Aorta (tissue), 5 donors: ENCODE measurements around the gene CTSZ. TPM values are rescaled to one million over a fixed set of nuclear protein-coding genes. Genes with fewer than 3 reads are reported as not detected.

Experiments used
- ATAC-seq: fragments of 200-7000 bp; cut with Tn5 transposase; one replicate; pipeline ENCODE4 v1.9.1; 2022; ENCODE audit warnings: moderate library complexity; ENCODE audit not compliant: low FRiP score
- DNase-seq, 2 donors: peaks; one replicate each; pipeline ENCODE4 v3.0.0-alpha.2; 2020
- H3K27ac ChIP-seq, 2 donors: one replicate each; pipeline ENCODE4 v1.5.1; 2013; ENCODE audit warnings: low read length in 2 of 2, mild to moderate bottlenecking in 2 of 2, moderate library complexity in 2 of 2, control low read depth in 1 of 2, inconsistent platforms in 1 of 2, low read depth in 1 of 2
- H3K27me3 ChIP-seq, 2 donors: one replicate each; pipeline ENCODE4 v1.6.1; 2013; ENCODE audit warnings: control low read depth in 1 of 2, low read length in 1 of 2, mild to moderate bottlenecking in 1 of 2, moderate library complexity in 1 of 2; ENCODE audit not compliant: insufficient read depth in 2 of 2, control insufficient read depth in 1 of 2
- H3K36me3 ChIP-seq, 2 donors: one replicate each; pipeline ENCODE4 v1.6.1; 2013; ENCODE audit warnings: control low read depth in 1 of 2, low read length in 1 of 2, mild to moderate bottlenecking in 1 of 2; ENCODE audit not compliant: insufficient read depth in 2 of 2, control insufficient read depth in 1 of 2
- H3K4me1 ChIP-seq, 2 donors: one replicate each; pipeline ENCODE4 v1.6.1; 2013; ENCODE audit warnings: low read length in 2 of 2, control low read depth in 1 of 2, mild to moderate bottlenecking in 1 of 2, moderate library complexity in 1 of 2; ENCODE audit not compliant: insufficient read depth in 2 of 2, control insufficient read depth in 1 of 2
- H3K4me3 ChIP-seq, 2 donors: one replicate each; pipeline ENCODE4 v1.5.1; 2013; ENCODE audit warnings: low read length in 2 of 2, control low read depth in 1 of 2, mild to moderate bottlenecking in 1 of 2
- H3K9me3 ChIP-seq: one replicate; pipeline ENCODE4 v1.6.1; 2013; ENCODE audit warnings: mild to moderate bottlenecking, low read length; ENCODE audit not compliant: control insufficient read depth
- WGBS, 2 donors: extraction: QIAGEN DNeasy Blood & Tissue Kit; methylation state at CpG; one replicate each; pipeline ENCODE4 v1.1.7; 2013; 5-methylcytosine and 5-hydroxymethylcytosine counted together
- intact Hi-C, 2 donors: fragments of 100-400 bp; cut with DNase I; formaldehyde crosslinking; loops; one replicate each; pipeline versions ENCODE4 v1.14.2 to v1.15.0; 2022
- polyA plus RNA-seq, 2 donors: library from polyadenylated mRNA; stranded (reverse); fragments of 200-250 nt; gene quantifications; one replicate each; pipeline ENCODE4 v1.2.3, GENCODE V29; 2013
- total RNA-seq, 2 donors: library from RNA; stranded (reverse); fragmentation: NEBNext Ultra II Directional; extraction: Animal tissue kit (Norgen Biotek cat#: 25700); gene quantifications; one replicate each; pipeline ENCODE4 v1.2.1, GENCODE V29; 2021
- donor health status: healthy with polysubstance abuse.
- donor health status: Bipolar disorder and iron deficiency.
- donor health status: DM: no; HTN: no; CAD: no.
- donor health status: DM: no; HTN: no; CAD: no.
- donor health status: DM: yes; HTN: yes; CAD: no.

The CTSZ gene
- total and polyA plus RNA-seq, 4 donors, result 183 to 350 (median 270) TPM

- ATAC-seq (no peak), DNase-seq (peak in 1 of 2 donors; percentile 64)
- Histone ChIP-seq H3K4me3 (peak overlapping the region in 1 of 2 donors; percentile 82), H3K9me3 (no peaks in the 10 kb centered on the region), H3K36me3 (peaks cover 0 to 2% of the 10 kb centered on the region in 2 donors), H3K27me3 (no peaks in the 10 kb centered on the region), H3K27ac (peak overlapping the region in 1 of 2 donors; percentile 15), H3K4me1 (no peaks in the 10 kb centered on the region)
- intact Hi-C loops, result no loop called here
- 65 to 70% methylated on average over 3 of the region's 3 CpGs for WGBS, 2 donors
Measured at GRCh38 chr20:59005523-59006166, 1.4 kb downstream of the CTSZ start.

DNA sequence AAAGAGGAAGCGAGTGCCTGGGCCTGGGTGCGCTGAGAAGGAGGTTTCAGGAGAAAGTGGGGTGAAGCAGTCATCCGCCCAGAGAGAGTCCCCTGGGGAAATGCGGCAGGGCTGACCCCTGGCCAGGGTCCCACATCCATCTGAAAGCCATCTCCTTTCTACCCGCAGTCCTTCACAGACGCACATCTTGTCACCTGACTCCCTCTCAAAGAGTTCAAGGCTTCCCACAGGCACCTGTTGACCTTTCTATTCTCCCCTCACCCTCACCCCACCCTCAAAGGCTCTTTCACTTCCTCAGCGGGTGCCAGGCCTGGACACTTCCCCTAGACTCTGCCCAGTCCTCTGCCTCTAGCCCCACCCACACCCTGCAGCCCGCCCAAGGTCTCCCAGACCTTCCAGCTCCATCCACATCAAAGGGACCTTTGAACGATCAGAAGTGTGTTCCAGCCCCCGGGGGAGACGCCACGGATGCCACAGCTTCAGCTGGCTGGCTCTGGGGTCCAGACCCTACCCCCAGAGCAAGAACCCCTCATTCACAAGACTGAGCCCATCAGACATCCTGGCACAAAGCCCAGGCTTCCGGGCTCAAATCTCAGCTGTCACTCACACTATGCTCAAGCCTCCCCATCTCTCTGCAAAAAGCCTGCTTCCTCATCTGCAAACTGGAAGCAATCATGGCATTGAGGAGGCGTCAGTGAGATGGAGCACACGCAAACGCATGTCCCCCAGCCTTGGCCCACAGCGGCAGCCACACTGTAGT, 2.1 kb downstream of the CTSZ start:
- Histone ChIP-seq H3K36me3 (peaks cover 0 to 2% of the 10 kb centered on the region in 2 donors), H3K4me1 (no peaks in the 10 kb centered on the region), H3K27me3 (no peaks in the 10 kb centered on the region), H3K9me3 (no peaks in the 10 kb centered on the region), H3K4me3 (no peak overlapping the region), H3K27ac (no peak overlapping the region)
- DNase-seq (peak; percentile 79 to 87), ATAC-seq (peak; percentile 42)
- intact Hi-C loops, result no loop called here
- WGBS, 2 donors, result 51 to 57% methylated on average over 17 of the region's 17 CpGs

DNA sequence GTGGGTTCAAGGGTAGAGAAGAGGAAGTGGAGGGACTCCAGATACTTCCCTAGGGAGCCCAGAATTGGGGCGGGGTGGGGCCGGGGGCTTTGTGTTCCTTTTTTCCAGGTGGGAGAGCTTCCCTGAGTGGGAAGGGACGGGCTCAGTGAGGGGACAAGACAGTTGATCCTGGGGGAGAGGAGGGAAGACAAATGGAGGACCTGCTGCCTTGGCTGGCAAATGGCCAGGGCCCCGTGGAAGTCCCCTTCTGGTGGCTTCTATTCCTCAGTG, 2.6 kb downstream of the CTSZ start:
- Histone ChIP-seq H3K9me3 (no peaks in the 10 kb centered on the region), H3K4me1 (no peaks in the 10 kb centered on the region), H3K27ac (no peak overlapping the region), H3K36me3 (peaks cover 0 to 2% of the 10 kb centered on the region in 2 donors), H3K4me3 (no peak overlapping the region), H3K27me3 (no peaks in the 10 kb centered on the region)
- intact Hi-C loops, result no loop called here
- whole genome bisulfite sequencing, 2 donors, result 68% methylated on average over 4 of the region's 4 CpGs
- DNase-seq, result peak; percentile 85 to 86
- no peak for ATAC-seq

GRCh38 chr20:59003836-59004492, 3.1 kb downstream of the CTSZ start:
- 84 to 85% methylated on average over 16 of the region's 16 CpGs for WGBS, 2 donors
- H3K9me3 ChIP-seq, result no peaks in the 10 kb centered on the region
- H3K27ac ChIP-seq, result no peak overlapping the region
- ATAC-seq (no peak), DNase-seq (peak; percentile 34 to 64)
- no peaks in the 10 kb centered on the region for H3K4me1 ChIP-seq
- H3K27me3 ChIP-seq, result no peaks in the 10 kb centered on the region
- peaks cover 0 to 4% of the 10 kb centered on the region in 2 donors for H3K36me3 ChIP-seq
- no peak overlapping the region for H3K4me3 ChIP-seq
- intact Hi-C loops, result no loop called here

- no peak overlapping the region for H3K27ac ChIP-seq
- ATAC-seq (no peak), DNase-seq (peak; percentile 41 to 75)
- no peak overlapping the region for H3K4me3 ChIP-seq
- H3K9me3 ChIP-seq, result no peaks in the 10 kb centered on the region
- H3K4me1 ChIP-seq, result no peaks in the 10 kb centered on the region
- no peaks in the 10 kb centered on the region for H3K27me3 ChIP-seq
- peaks cover 0 to 5% of the 10 kb centered on the region in 2 donors for H3K36me3 ChIP-seq
- intact Hi-C loops, result no loop called here
- WGBS, 2 donors, result 80 to 81% methylated on average over 17 of the region's 17 CpGs
Measured at GRCh38 chr20:59002874-59003399, 4.1 kb downstream of the CTSZ start.

- ATAC-seq, result no peak
- WGBS, 2 donors, result 82 to 92% methylated on average over 7 to 8 of the region's 8 CpGs
Measured at GRCh38 chr20:59002388-59002787, 4.7 kb downstream of the CTSZ start.

DNA sequence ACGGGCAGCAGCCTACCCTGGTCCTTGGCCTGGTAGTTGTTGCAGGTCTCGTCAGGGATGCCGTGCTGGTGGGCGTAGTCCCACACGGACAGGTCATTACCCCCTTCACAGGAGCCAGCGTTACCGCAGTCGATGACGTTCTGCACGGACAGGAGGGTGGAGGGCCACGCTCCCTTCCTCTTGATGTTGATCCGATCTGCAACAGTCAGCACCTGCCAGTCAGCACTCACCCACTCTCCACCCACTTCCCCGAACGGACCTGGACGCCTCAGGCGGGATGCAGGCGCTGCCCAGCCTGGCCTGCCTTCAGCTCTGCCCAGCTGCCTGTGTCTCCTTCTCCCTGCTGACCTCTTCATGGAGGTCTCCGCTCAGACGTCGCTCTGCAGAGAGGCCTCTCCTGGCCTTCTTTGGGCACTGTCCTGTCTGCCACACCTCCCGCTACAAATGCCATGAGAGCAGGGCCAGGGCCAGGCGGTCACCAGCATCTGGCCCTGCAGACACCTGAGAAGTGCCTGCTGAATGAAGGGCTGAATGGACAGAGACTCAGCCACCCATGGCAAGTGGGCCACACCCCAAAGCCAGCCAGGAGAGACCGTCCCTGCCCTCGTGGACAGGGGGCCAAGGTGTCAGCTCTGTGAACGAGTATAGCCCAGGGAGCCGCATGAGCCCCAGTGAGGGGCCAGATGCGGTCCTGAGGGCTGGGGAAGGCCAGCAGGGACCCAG, 5.4 kb downstream of the CTSZ start:
- Histone ChIP-seq H3K9me3 (no peaks in the 10 kb centered on the region), H3K4me1 (no peaks in the 10 kb centered on the region), H3K4me3 (no peak overlapping the region), H3K36me3 (peaks cover 5 to 8% of the 10 kb centered on the region in 2 donors), H3K27me3 (no peaks in the 10 kb centered on the region), H3K27ac (no peak overlapping the region)
- 90 to 91% methylated on average over 27 of the region's 27 CpGs for WGBS, 2 donors
- DNase-seq, result peak in 1 of 2 donors; percentile 73
- intact Hi-C loops, result no loop called here
- no peak for ATAC-seq

More at GRCh38 chr20:59002388-59002787, 4.7 kb downstream of the CTSZ start:
- Histone ChIP-seq H3K4me1 (no peaks in the 10 kb centered on the region), H3K9me3 (no peaks in the 10 kb centered on the region), H3K27me3 (no peaks in the 10 kb centered on the region), H3K4me3 (no peak overlapping the region), H3K27ac (no peak overlapping the region), H3K36me3 (peaks cover 5 to 8% of the 10 kb centered on the region in 2 donors)
- intact Hi-C loops, result no loop called here
- peak in 1 of 2 donors; percentile 67 for DNase-seq

GRCh38 chr20:59001068-59001448, 6.0 kb downstream of the CTSZ start:
- Histone ChIP-seq H3K36me3 (peaks cover 5 to 8% of the 10 kb centered on the region in 2 donors), H3K9me3 (no peaks in the 10 kb centered on the region), H3K4me3 (no peak overlapping the region), H3K27ac (no peak overlapping the region), H3K27me3 (no peaks in the 10 kb centered on the region), H3K4me1 (no peaks in the 10 kb centered on the region)
- no peak for DNase-seq
- ATAC-seq, result no peak
- WGBS, 2 donors, result 86 to 89% methylated on average over 13 of the region's 13 CpGs
- intact Hi-C loops, result no loop called here
